Spleen (tissue), 7 donors: ENCODE measurements around the gene TEX53.

ENCODE experiments used
- POLR2A ChIP-seq, 3 donors: fragments of 450-650 bp; IDR thresholded peaks; one replicate each; pipeline ENCODE4 v1.5.1; 2017; ENCODE audit warnings: antibody characterized with exemption in 3 of 3, mild to moderate bottlenecking in 1 of 3
- POLR2AphosphoS5 ChIP-seq, 3 donors: sonication (generic); formaldehyde crosslinking; IDR thresholded peaks; one replicate each; pipeline ENCODE4 v1.5.1; 2017; ENCODE audit warnings: antibody characterized with exemption in 3 of 3
- TF ChIP-seq, protein P1 (sequence below), 11 experiments: fragments of 200-600 bp in 7 of 11; fragments of 450-650 bp in 4 of 11; sonication (generic) in 4 of 11; IDR thresholded peaks in 8 of 11; conservative IDR thresholded peaks in 3 of 11; 1 replicate in 7 of 11; 2 replicates in 4 of 11; pipeline versions ENCODE4 v1.4.0 to v1.8.0; 2016 to 2021; ENCODE audit warnings: antibody characterized with exemption in 11 of 11, inconsistent platforms in 4 of 11, mild to moderate bottlenecking in 1 of 11
- donor health status: DM: no; HTN: no; CAD: no; lungs with moderate emphysema.
- donor health status: DM: no; HTN: no; CAD: no.
- donor health status: DM: no; HTN: no; CAD: no.

DNA sequence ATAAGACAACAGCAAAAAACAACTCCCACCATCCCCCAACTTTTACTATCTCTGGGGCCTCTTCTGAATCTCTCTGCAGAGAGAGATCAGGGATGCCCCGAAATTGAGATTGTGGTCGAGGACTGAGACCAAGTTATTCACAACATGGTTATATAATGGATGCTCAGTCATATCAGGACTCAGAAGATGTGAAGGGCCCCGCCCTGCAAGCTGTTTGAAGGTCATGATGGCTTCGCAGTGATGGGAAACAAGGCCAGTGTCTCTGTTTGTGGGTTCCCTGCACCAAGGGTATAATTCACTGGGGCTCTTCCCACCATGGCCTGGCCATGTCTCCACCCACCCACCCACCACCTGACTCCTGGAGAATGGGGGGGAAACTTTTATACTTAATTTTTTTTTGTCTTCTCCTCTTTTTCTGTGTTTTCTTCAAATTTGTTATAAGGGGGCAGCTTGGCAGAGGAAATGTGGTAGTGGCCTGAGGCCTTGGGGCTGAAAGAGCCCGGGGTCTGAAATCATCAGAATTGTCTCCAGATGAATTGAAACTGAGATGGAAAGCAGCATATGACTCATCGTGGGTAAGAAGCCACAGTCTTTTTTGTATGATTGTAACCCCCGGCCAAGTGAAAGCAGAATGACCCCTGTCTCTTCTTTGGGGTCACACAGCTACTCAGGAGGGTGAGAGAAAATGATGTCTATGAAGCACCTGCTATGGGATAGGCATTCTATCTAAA, 39.4 kb upstream of the TEX53 start:
- no peak for TF ChIP-seq POLR2AphosphoS5 (IDR thresholded peaks at IDR 0.05)
- no peak for TF ChIP-seq POLR2A (IDR thresholded peaks at IDR 0.05)
- TF ChIP-seq, protein P1, sequence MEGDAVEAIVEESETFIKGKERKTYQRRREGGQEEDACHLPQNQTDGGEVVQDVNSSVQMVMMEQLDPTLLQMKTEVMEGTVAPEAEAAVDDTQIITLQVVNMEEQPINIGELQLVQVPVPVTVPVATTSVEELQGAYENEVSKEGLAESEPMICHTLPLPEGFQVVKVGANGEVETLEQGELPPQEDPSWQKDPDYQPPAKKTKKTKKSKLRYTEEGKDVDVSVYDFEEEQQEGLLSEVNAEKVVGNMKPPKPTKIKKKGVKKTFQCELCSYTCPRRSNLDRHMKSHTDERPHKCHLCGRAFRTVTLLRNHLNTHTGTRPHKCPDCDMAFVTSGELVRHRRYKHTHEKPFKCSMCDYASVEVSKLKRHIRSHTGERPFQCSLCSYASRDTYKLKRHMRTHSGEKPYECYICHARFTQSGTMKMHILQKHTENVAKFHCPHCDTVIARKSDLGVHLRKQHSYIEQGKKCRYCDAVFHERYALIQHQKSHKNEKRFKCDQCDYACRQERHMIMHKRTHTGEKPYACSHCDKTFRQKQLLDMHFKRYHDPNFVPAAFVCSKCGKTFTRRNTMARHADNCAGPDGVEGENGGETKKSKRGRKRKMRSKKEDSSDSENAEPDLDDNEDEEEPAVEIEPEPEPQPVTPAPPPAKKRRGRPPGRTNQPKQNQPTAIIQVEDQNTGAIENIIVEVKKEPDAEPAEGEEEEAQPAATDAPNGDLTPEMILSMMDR (IDR thresholded peaks at IDR 0.05 in 8 of 11, conservative IDR thresholded peaks at IDR 0.05 in 3 of 11), result no peak
